H9 (cell line): Measurements from ENCODE around the gene ARHGAP45. TPM values are rescaled to one million over a fixed set of nuclear protein-coding genes. Genes with fewer than 3 reads are reported as not detected.

Experiments
- DNase-seq: peaks from one replicate; pipeline ENCODE4 v3.0.0-alpha.2; 2017
- H2AFZ ChIP-seq: one replicate; pipeline ENCODE4 v1.6.1; 2013; ENCODE audit warnings: mild to moderate bottlenecking, low read length, control low read depth, moderate library complexity
- H2AK5ac ChIP-seq: 2 replicates; pipeline ENCODE4 v1.6.1; 2013; ENCODE audit warnings: low read length, control low read depth, mixed read lengths; ENCODE audit not compliant: insufficient read length
- H2BK120ac ChIP-seq: one replicate; pipeline ENCODE4 v1.6.1; 2013; ENCODE audit warnings: low read depth, mild to moderate bottlenecking, low read length, control low read depth, inconsistent platforms; ENCODE audit not compliant: poor library complexity, severe bottlenecking
- H2BK12ac ChIP-seq: 2 replicates; pipeline ENCODE4 v1.6.1; 2013; ENCODE audit warnings: low read length, control low read depth, mixed read lengths, low read depth; ENCODE audit not compliant: insufficient read length
- H2BK15ac ChIP-seq: 2 replicates; pipeline ENCODE4 v1.6.1; 2013; ENCODE audit warnings: low read depth, low read length, control low read depth
- H2BK20ac ChIP-seq: one replicate; pipeline ENCODE4 v1.6.1; 2013; ENCODE audit warnings: low read depth, mild to moderate bottlenecking, low read length, control low read depth, inconsistent platforms; ENCODE audit not compliant: poor library complexity, severe bottlenecking
- H2BK5ac ChIP-seq: 2 replicates; pipeline ENCODE4 v1.6.1; 2013; ENCODE audit warnings: low read length, control low read depth, mixed read lengths; ENCODE audit not compliant: insufficient read length
- H3K14ac ChIP-seq: 2 replicates; pipeline ENCODE4 v1.6.1; 2013; ENCODE audit warnings: low read length, control low read depth; ENCODE audit not compliant: insufficient read depth
- H3K18ac ChIP-seq: 2 replicates; pipeline ENCODE4 v1.6.1; 2013; ENCODE audit warnings: low read depth, mild to moderate bottlenecking, mixed read lengths, low read length, control low read depth; ENCODE audit not compliant: insufficient read length
- H3K23ac ChIP-seq: 2 replicates; pipeline ENCODE4 v1.6.1; 2013; ENCODE audit warnings: low read length, control low read depth, mixed read lengths, low read depth; ENCODE audit not compliant: insufficient read length
- H3K23me2 ChIP-seq: 2 replicates; pipeline ENCODE4 v1.6.1; 2013; ENCODE audit warnings: low read depth, mild to moderate bottlenecking, mixed read lengths, low read length, control low read depth; ENCODE audit not compliant: insufficient read length, poor library complexity, severe bottlenecking
- H3K27ac ChIP-seq: 2 replicates; pipeline ENCODE4 v1.5.1; 2013; ENCODE audit warnings: low read length, control low read depth, mixed read lengths, low read depth; ENCODE audit not compliant: insufficient read length
- H3K27me3 ChIP-seq: 2 replicates; pipeline ENCODE4 v1.6.1; 2013; ENCODE audit warnings: low read length, control low read depth, inconsistent platforms; ENCODE audit not compliant: insufficient read depth
- H3K4ac ChIP-seq: 2 replicates; pipeline ENCODE4 v1.6.1; 2013; ENCODE audit warnings: low read depth, mild to moderate bottlenecking, control low read depth, inconsistent platforms, low read length, moderate library complexity
- H3K4me1 ChIP-seq: 2 replicates; pipeline ENCODE4 v1.6.1; 2013; ENCODE audit warnings: low read length, control low read depth, inconsistent platforms; ENCODE audit not compliant: insufficient read depth
- H3K4me2 ChIP-seq: 2 replicates; pipeline ENCODE4 v1.6.1; 2013; ENCODE audit warnings: low read length, control low read depth, mixed read lengths; ENCODE audit not compliant: insufficient read length, insufficient read depth
- H3K56ac ChIP-seq: 2 replicates; pipeline ENCODE4 v1.6.1; 2013; ENCODE audit warnings: low read depth, mild to moderate bottlenecking, mixed read lengths, low read length, control low read depth; ENCODE audit not compliant: insufficient read length
- H3K79me1 ChIP-seq: 2 replicates; pipeline ENCODE4 v1.6.1; 2013; ENCODE audit warnings: low read depth, mild to moderate bottlenecking, moderate library complexity, low read length, control low read depth, inconsistent platforms; ENCODE audit not compliant: insufficient read depth, poor library complexity, severe bottlenecking
- H3K79me2 ChIP-seq: 2 replicates; pipeline ENCODE4 v1.6.1; 2013; ENCODE audit warnings: low read length, control low read depth, inconsistent platforms; ENCODE audit not compliant: insufficient read depth
- H3K9ac ChIP-seq: 2 replicates; pipeline ENCODE4 v1.6.1; 2013; ENCODE audit warnings: low read length, control low read depth, mixed read lengths; ENCODE audit not compliant: insufficient read length; ENCODE audit errors: extremely low read depth
- H3K9me3 ChIP-seq: one replicate; pipeline ENCODE4 v1.6.1; 2013; ENCODE audit warnings: low read depth, low read length, inconsistent platforms; ENCODE audit not compliant: control insufficient read depth
- H3T11ph ChIP-seq: one replicate; pipeline ENCODE4 v1.6.1; 2013; ENCODE audit warnings: mild to moderate bottlenecking, low read length, control low read depth, inconsistent platforms
- H4K20me1 ChIP-seq: one replicate; pipeline ENCODE4 v1.6.1; 2013; ENCODE audit not compliant: control insufficient read depth, insufficient read length, insufficient read depth
- H4K5ac ChIP-seq: 2 replicates; pipeline ENCODE4 v1.6.1; 2013; ENCODE audit warnings: low read depth, mild to moderate bottlenecking, mixed read lengths, low read length, control low read depth; ENCODE audit not compliant: insufficient read length
- H4K8ac ChIP-seq: replicated peaks from 2 replicates; pipeline ENCODE4 v1.6.1; 2013; ENCODE audit warnings: low read length, control low read depth, mixed read lengths, low read depth; ENCODE audit not compliant: insufficient read length
- H4K91ac ChIP-seq: 2 replicates; pipeline ENCODE4 v1.6.1; 2013; ENCODE audit warnings: low read depth, mild to moderate bottlenecking, moderate library complexity, mixed read lengths, low read length, control low read depth; ENCODE audit not compliant: insufficient read length
- H3K27ac Mint-ChIP-seq, 3 experiments: 2 replicates in 2 of 3; 3 replicates in 1 of 3; pipeline ENCODE4 v1.8.0; 2020 to 2021; ENCODE audit warnings: mixed read lengths in 3 of 3, mild to moderate bottlenecking in 1 of 3, moderate library complexity in 1 of 3
- H3K27me3 Mint-ChIP-seq: 2 replicates; pipeline ENCODE4 v1.8.0; 2021; ENCODE audit warnings: low read depth, mild to moderate bottlenecking, moderate library complexity, mixed read lengths
- H3K36me3 Mint-ChIP-seq, 3 experiments: 2 replicates in 2 of 3; 3 replicates in 1 of 3; pipeline ENCODE4 v1.8.0; 2020 to 2021; ENCODE audit warnings: low read depth in 3 of 3, mixed read lengths in 3 of 3; ENCODE audit not compliant: insufficient read depth in 1 of 3
- H3K4me1 Mint-ChIP-seq, 2 experiments: 2 replicates each; pipeline ENCODE4 v1.8.0; 2020; ENCODE audit warnings: mixed read lengths in 2 of 2
- H3K4me3 Mint-ChIP-seq, 2 experiments: 2 replicates in 1 of 2; 3 replicates in 1 of 2; pipeline ENCODE4 v1.8.0; 2020 to 2021; ENCODE audit warnings: mild to moderate bottlenecking in 2 of 2, mixed read lengths in 2 of 2, moderate library complexity in 1 of 2
- H3K9me3 Mint-ChIP-seq, 2 experiments: 2 replicates in 1 of 2; 3 replicates in 1 of 2; pipeline ENCODE4 v1.8.0; 2020; ENCODE audit warnings: mild to moderate bottlenecking in 2 of 2, mixed read lengths in 2 of 2, moderate library complexity in 1 of 2
- CTCF ChIP-seq: fragments of 200-600 bp; sonication (generic); conservative IDR thresholded peaks from 3 replicates; pipeline ENCODE4 v1.8.0; 2021; ENCODE audit warnings: antibody characterized with exemption, mild to moderate bottlenecking
- WGBS: extraction: QIAGEN DNeasy Blood & Tissue Kit; methylation state at CpG from one replicate; pipeline ENCODE4 v1.1.7; 2013; ENCODE audit warnings: missing lambda C conversion rate, low lambda C conversion rate, mixed read lengths; ENCODE audit not compliant: insufficient read length; ENCODE audit errors: extremely low coverage; 5-methylcytosine and 5-hydroxymethylcytosine counted together
- total RNA-seq: library from RNA; stranded (reverse); gene quantifications from 2 replicates; pipeline ENCODE4 v1.2.1, GENCODE V29; 2021

ARHGAP45 gene
- total RNA-seq, 1 experiment from 2014 or later, result 39.8 TPM

GRCh38 chr19:1069009-1069779 lies 2.2 kb downstream of the ARHGAP45 start:
- Histone ChIP-seq H3K9me3 (no peaks in the 10 kb centered on the region), H3K79me2 (no peaks in the 10 kb centered on the region), H4K5ac (no peak overlapping the region), H3K18ac (no peak overlapping the region), H3K56ac (no peak overlapping the region), H3K27me3 (no peaks in the 10 kb centered on the region; the same call in 1 of the 2 replicates), H2BK5ac (no peak overlapping the region), H3K23ac (no peak overlapping the region), H4K20me1 (no peaks in the 10 kb centered on the region), H3K79me1 (no peaks in the 10 kb centered on the region), H3K9ac (no peak overlapping the region), H3K4me2 (no peak overlapping the region), H4K8ac (no peak overlapping the region), H3K23me2 (peaks cover 18% of the 10 kb centered on the region), H3K4me1 (peaks cover 5% of the 10 kb centered on the region; the same call in 1 of the 2 replicates), H3K27ac (no peak overlapping the region), H2BK120ac (no peak overlapping the region), H2AFZ (no peak overlapping the region), H4K91ac (no peak overlapping the region), H2BK12ac (no peak overlapping the region), H2BK20ac (no peak overlapping the region), H3K4ac (no peak overlapping the region), H2AK5ac (no peak overlapping the region), H2BK15ac (no peak overlapping the region), H3T11ph (no peak overlapping the region), H3K14ac (no peak overlapping the region)
- peak overlapping the region in 1 of 2 experiments; percentile 56; a peak in 3 of 5 replicates for H3K4me3 Mint-ChIP-seq
- no peak for DNase-seq
- no peak overlapping the region for H3K27ac Mint-ChIP-seq
- no peaks in the 10 kb centered on the region for H3K9me3 Mint-ChIP-seq
- no peak for TF ChIP-seq CTCF
- H3K27me3 Mint-ChIP-seq, result peaks cover 52% of the 10 kb centered on the region
- H3K4me1 Mint-ChIP-seq, result peaks cover 13 to 22% of the 10 kb centered on the region in 2 experiments
- peaks cover 0 to 16% (median 4%) of the 10 kb centered on the region in 3 experiments; a peak in 5 of 7 replicates for H3K36me3 Mint-ChIP-seq
- no CpG with 5 or more reads among the region's 25 CpGs for WGBS
